ENCODE data around the gene NR1H2.
A peak's percentile ranks its signal among the peaks of the same experiment; 100 is the strongest.

Gene NR1H2

GRCh38 chr19:50356691-50357177 lies 19.5 kb upstream of the NR1H2 start:
- H3K9ac ChIP-seq (ENCODE audit: low read length), result no peak overlapping the region
- no peak overlapping the region for H3K4me3 ChIP-seq (ENCODE audit: low read length)
- peaks cover 3% of the 10 kb centered on the region for H3K27me3 ChIP-seq (ENCODE audit: control insufficient read depth, insufficient read depth, low read length)
- no peaks in the 10 kb centered on the region for H3K36me3 ChIP-seq (ENCODE audit: control insufficient read depth, insufficient read depth, low read length)
- H3K27ac ChIP-seq (ENCODE audit: low read depth, low read length), result no peak overlapping the region
- H3K4me1 ChIP-seq (ENCODE audit: control insufficient read depth, insufficient read depth, low read length), result no peaks in the 10 kb centered on the region

GRCh38 chr19:50357178-50358100 lies 18.8 kb upstream of the NR1H2 start:
- Histone ChIP-seq H3K4me1 (ENCODE audit: control insufficient read depth, insufficient read depth, low read length) (no peaks in the 10 kb centered on the region), H3K36me3 (ENCODE audit: control insufficient read depth, insufficient read depth, low read length) (no peaks in the 10 kb centered on the region), H3K27ac (ENCODE audit: low read depth, low read length) (peak overlapping the region; percentile 90), H3K4me3 (ENCODE audit: low read length) (peak overlapping the region; percentile 87), H3K9ac (ENCODE audit: low read length) (peak overlapping the region; percentile 80), H3K27me3 (ENCODE audit: control insufficient read depth, insufficient read depth, low read length) (peaks cover 3% of the 10 kb centered on the region)

GRCh38 chr19:50358483-50359327 lies 17.6 kb upstream of the NR1H2 start:
- H3K27me3 ChIP-seq (ENCODE audit: control insufficient read depth, insufficient read depth, low read length), result peaks cover 3% of the 10 kb centered on the region
- H3K4me3 ChIP-seq (ENCODE audit: low read length), result peak overlapping the region; percentile 87
- peak overlapping the region; percentile 32 for H3K9ac ChIP-seq (ENCODE audit: low read length)
- H3K36me3 ChIP-seq (ENCODE audit: control insufficient read depth, insufficient read depth, low read length), result no peaks in the 10 kb centered on the region
- H3K4me1 ChIP-seq (ENCODE audit: control insufficient read depth, insufficient read depth, low read length), result no peaks in the 10 kb centered on the region
- H3K27ac ChIP-seq (ENCODE audit: low read depth, low read length), result no peak overlapping the region

- H3K27me3 ChIP-seq (ENCODE audit: control insufficient read depth, insufficient read depth, low read length), result peaks cover 3% of the 10 kb centered on the region
- H3K4me1 ChIP-seq (ENCODE audit: control insufficient read depth, insufficient read depth, low read length), result no peaks in the 10 kb centered on the region
- H3K27ac ChIP-seq (ENCODE audit: low read depth, low read length), result no peak overlapping the region
- H3K4me3 ChIP-seq (ENCODE audit: low read length), result no peak overlapping the region
- no peaks in the 10 kb centered on the region for H3K36me3 ChIP-seq (ENCODE audit: control insufficient read depth, insufficient read depth, low read length)
- H3K9ac ChIP-seq (ENCODE audit: low read length), result no peak overlapping the region
Observed at GRCh38 chr19:50359328-50359818, 16.9 kb upstream of the NR1H2 start.

GRCh38 chr19:50361290-50362029 lies 14.8 kb upstream of the NR1H2 start:
- Histone ChIP-seq H3K4me3 (ENCODE audit: low read length) (no peak overlapping the region), H3K27ac (ENCODE audit: low read depth, low read length) (no peak overlapping the region), H3K36me3 (ENCODE audit: control insufficient read depth, insufficient read depth, low read length) (no peaks in the 10 kb centered on the region), H3K27me3 (ENCODE audit: control insufficient read depth, insufficient read depth, low read length) (peaks cover 3% of the 10 kb centered on the region), H3K4me1 (ENCODE audit: control insufficient read depth, insufficient read depth, low read length) (no peaks in the 10 kb centered on the region), H3K9ac (ENCODE audit: low read length) (no peak overlapping the region)

- Histone ChIP-seq H3K4me1 (ENCODE audit: control insufficient read depth, insufficient read depth, low read length) (no peaks in the 10 kb centered on the region), H3K4me3 (ENCODE audit: low read length) (no peak overlapping the region), H3K9ac (ENCODE audit: low read length) (no peak overlapping the region), H3K27ac (ENCODE audit: low read depth, low read length) (no peak overlapping the region), H3K36me3 (ENCODE audit: control insufficient read depth, insufficient read depth, low read length) (no peaks in the 10 kb centered on the region), H3K27me3 (ENCODE audit: control insufficient read depth, insufficient read depth, low read length) (peaks cover 3% of the 10 kb centered on the region)
Observed at GRCh38 chr19:50362030-50362412, 14.2 kb upstream of the NR1H2 start.

- Histone ChIP-seq H3K36me3 (ENCODE audit: control insufficient read depth, insufficient read depth, low read length) (no peaks in the 10 kb centered on the region), H3K27ac (ENCODE audit: low read depth, low read length) (no peak overlapping the region), H3K4me1 (ENCODE audit: control insufficient read depth, insufficient read depth, low read length) (no peaks in the 10 kb centered on the region), H3K9ac (ENCODE audit: low read length) (no peak overlapping the region), H3K4me3 (ENCODE audit: low read length) (no peak overlapping the region), H3K27me3 (ENCODE audit: control insufficient read depth, insufficient read depth, low read length) (no peaks in the 10 kb centered on the region)
Observed at GRCh38 chr19:50362656-50363424, 13.4 kb upstream of the NR1H2 start.

- no peak within 1 kb of the TSS for H3K27ac ChIP-seq (ENCODE audit: low read depth, low read length)
- H3K27me3 ChIP-seq (ENCODE audit: control insufficient read depth, insufficient read depth, low read length), result no peaks in the 10 kb centered on the region
- no peak within 1 kb of the TSS for H3K9ac ChIP-seq (ENCODE audit: low read length)
- H3K4me3 ChIP-seq (ENCODE audit: low read length), result no peak within 1 kb of the TSS
- H3K4me1 ChIP-seq (ENCODE audit: control insufficient read depth, insufficient read depth, low read length), result no peaks in the 10 kb centered on the region
- no peaks in the 10 kb centered on the region for H3K36me3 ChIP-seq (ENCODE audit: control insufficient read depth, insufficient read depth, low read length)
Observed at GRCh38 chr19:50365434-50366306, 10.6 kb upstream of the NR1H2 start, which contains the start of gene NAPSA. Gene NAPSA, minus strand, starts transcription at chr19:50365639. Its CDS starts 18 bp downstream, at chr19:50365621.

- Histone ChIP-seq H3K36me3 (ENCODE audit: control insufficient read depth, insufficient read depth, low read length) (no peaks in the 10 kb centered on the region), H3K4me1 (ENCODE audit: control insufficient read depth, insufficient read depth, low read length) (no peaks in the 10 kb centered on the region), H3K4me3 (ENCODE audit: low read length) (peak overlapping the region; percentile 84), H3K27me3 (ENCODE audit: control insufficient read depth, insufficient read depth, low read length) (no peaks in the 10 kb centered on the region), H3K27ac (ENCODE audit: low read depth, low read length) (peak overlapping the region; percentile 70), H3K9ac (ENCODE audit: low read length) (peak overlapping the region; percentile 78)
Observed at GRCh38 chr19:50368649-50369570, 7.3 kb upstream of the NR1H2 start.

- Histone ChIP-seq H3K36me3 (ENCODE audit: control insufficient read depth, insufficient read depth, low read length) (no peaks in the 10 kb centered on the region), H3K4me1 (ENCODE audit: control insufficient read depth, insufficient read depth, low read length) (no peaks in the 10 kb centered on the region), H3K27ac (ENCODE audit: low read depth, low read length) (no peak overlapping the region), H3K4me3 (ENCODE audit: low read length) (no peak overlapping the region), H3K27me3 (ENCODE audit: control insufficient read depth, insufficient read depth, low read length) (no peaks in the 10 kb centered on the region), H3K9ac (ENCODE audit: low read length) (no peak overlapping the region)
Observed at GRCh38 chr19:50371914-50372475, 4.3 kb upstream of the NR1H2 start.

All from rectal smooth muscle tissue (tissue), 1 donor.